Bladder microvascular endothelial cell (primary cell): ENCODE results near the gene NEK6. TPM values are rescaled to one million over a fixed set of nuclear protein-coding genes. Genes with fewer than 3 reads are reported as not detected.

Source experiments
- total RNA-seq: library from RNA; depleted of rRNA; stranded (reverse); fragments of >200 nt; gene quantifications from 2 replicates; pipeline ENCODE4 v1.2.3, GENCODE V29; 2014

The NEK6 gene
- 13.3 and 57.1 TPM in 2 replicates for total RNA-seq

DNA sequence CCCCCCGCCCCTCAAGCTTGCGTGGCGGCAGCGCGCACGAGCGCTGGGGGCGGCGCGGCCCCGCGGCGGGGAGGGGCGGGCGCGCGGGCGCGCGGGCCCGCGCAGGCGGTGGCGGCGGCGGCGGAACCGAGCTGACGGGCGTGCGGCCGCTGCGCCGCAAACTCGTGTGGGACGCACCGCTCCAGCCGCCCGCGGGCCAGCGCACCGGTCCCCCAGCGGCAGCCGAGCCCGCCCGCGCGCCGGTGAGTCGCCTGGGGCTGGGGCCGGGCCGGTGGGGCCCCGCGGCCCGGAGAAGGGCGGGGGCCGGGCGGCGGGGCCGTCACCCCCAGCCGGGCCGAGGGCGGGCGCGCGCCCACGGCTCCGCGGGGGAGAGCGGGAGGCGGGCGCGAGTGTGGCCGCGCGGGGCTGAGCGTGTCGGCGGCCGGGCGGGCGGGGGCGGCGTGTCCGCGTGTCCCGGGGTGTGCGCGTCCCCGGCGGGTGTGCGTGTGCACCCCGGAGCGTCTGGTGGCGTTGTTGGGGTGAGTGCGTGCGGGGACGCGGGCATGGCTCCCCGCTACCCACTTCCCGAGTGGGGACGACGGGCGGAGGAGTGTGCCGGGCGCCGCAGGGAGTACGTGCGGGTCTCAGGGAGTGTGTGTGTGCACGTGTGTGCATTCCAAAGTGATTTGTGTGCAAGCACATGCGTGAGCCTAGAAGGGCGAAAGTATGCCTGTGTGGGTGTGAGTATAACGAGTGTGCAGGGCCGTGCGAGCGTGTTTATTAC is at the start of gene NEK6:
NEK6 (plus strand) TSS at position 106 of the 763 bp plus-strand sequence. CDS start 44,016 bp downstream, outside the sequence.

Other genes starting within 250 kb of the NEK6 start
- 0.06 TPM in 1 of 2 replicates, not detected in the other for gene LHX2, start 246.2 kb upstream of the NEK6 start, total RNA-seq
- gene PSMB7, start 157.5 kb downstream of the NEK6 start, total RNA-seq: 200 and 243 TPM in 2 replicates
- gene ADGRD2, start 192.5 kb downstream of the NEK6 start, total RNA-seq: under 0.01 TPM in 1 of 2 replicates, not detected in the other
- not detected in 2 replicates for gene NR5A1, start 249.4 kb downstream of the NEK6 start, total RNA-seq